IPS-NIHi11 (cell line): Measurements from ENCODE around the gene RNF224.

Source experiments
- DNase-seq: peaks from one replicate; pipeline ENCODE4 v3.0.0; 2012; ENCODE audit warnings: mixed read lengths, low spot score

RNF224 gene

DNA sequence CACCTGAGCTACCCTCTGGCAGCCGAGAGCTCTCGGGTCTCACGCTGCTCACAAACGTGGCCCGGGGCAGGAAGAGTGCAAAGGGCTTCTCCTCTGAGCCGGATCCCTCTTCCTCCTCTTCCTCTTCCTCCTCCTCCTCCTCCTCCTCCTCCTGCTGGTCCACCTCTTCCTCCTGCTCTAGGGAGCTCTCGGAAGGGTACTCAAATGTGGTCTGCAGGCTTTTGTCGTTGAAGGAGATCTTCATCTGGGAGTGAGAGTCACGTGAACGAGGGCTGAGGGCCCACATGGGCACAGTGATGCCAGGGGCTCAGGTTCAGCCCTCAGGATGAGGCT lies 34.9 kb upstream of the RNF224 start:
- DNase-seq = no peak

DNA sequence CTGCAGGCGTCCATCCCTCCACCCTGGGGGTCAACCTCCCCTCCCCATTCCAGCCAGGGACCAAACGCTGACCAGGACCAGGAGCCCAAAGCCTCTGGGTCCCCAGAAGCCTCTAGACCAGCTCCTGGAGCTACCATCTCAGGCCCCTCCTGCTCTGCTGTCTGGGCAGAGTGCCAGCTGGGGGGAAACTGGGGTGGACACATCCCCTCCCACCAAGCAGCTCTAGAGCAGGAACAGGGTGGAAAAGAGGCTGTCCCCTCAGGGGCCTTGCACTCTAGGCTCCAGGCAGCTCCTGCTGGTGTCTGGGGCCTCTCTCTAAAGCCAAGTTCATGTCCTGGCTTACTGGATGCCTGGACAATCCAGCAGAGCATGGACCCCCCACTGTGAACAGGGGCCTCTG lies 34.4 kb upstream of the RNF224 start:
- no peak for DNase-seq

DNA sequence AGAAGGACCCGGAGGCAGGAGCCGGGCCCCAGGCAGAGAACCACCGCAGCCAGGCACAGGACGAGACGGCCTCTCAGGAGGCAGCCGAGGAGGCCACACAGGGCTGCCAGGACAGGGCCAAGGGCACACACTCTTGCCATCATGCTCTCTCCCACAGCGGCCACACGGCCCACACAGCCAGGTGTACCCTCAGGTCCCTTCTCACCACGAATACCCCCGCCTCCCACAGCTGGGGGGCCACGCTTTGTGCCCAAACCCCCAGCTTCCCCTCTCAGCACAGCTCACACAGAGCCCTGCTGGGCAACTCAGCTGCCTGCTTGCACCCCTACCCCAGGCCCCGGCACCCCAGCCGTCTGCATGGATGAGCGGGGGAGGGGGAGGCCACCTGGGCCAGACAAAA lies 33.5 kb upstream of the RNF224 start:
- DNase-seq = no peak

GRCh38 chr9:137194388-137194787 lies 32.9 kb upstream of the RNF224 start:
- DNase-seq = no peak

- no peak for DNase-seq
Measured at GRCh38 chr9:137194909-137195308, 32.4 kb upstream of the RNF224 start.

- DNase-seq = no peak
Measured at GRCh38 chr9:137195525-137196220, 31.6 kb upstream of the RNF224 start.

- DNase-seq = no peak
Measured at GRCh38 chr9:137198051-137198901, 29.0 kb upstream of the RNF224 start.

- no peak for DNase-seq
Measured at GRCh38 chr9:137198902-137199283, 28.4 kb upstream of the RNF224 start.

DNA sequence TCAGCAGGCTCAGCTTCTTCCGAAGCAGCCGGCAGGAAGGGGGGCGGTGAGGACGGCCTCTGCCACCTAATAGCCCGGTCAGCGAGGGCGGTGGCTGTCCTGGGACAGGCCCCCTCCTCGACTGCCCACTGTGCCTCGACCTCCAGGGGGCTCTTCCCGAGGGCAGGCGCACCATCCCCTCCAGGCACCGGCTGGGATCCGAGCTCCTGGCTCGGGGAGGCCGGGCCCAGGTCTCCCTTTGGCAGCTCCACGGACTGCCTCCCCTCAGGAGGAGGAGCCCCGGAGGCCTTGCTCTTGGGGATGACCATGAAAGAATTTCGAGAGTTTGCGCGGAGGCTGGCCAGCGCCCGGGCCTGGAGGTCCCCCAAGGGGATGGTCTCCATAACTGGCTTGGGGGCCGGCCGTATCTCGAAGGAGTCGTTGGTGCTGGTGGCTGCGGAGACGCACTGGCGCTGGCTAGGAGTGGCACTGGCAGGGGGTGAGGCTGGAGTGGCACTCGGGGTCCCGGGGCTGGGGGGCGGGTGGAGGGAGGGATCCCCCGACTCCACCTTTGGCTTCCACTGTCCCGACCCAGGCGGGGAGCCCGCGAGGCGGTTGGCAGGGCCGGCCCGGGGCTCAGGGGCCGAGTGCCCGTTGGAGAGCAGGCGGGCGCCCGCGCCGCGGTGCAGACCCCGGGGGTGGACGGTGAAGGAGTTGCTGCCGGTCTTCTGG lies 27.7 kb upstream of the RNF224 start:
- DNase-seq = no peak

DNA sequence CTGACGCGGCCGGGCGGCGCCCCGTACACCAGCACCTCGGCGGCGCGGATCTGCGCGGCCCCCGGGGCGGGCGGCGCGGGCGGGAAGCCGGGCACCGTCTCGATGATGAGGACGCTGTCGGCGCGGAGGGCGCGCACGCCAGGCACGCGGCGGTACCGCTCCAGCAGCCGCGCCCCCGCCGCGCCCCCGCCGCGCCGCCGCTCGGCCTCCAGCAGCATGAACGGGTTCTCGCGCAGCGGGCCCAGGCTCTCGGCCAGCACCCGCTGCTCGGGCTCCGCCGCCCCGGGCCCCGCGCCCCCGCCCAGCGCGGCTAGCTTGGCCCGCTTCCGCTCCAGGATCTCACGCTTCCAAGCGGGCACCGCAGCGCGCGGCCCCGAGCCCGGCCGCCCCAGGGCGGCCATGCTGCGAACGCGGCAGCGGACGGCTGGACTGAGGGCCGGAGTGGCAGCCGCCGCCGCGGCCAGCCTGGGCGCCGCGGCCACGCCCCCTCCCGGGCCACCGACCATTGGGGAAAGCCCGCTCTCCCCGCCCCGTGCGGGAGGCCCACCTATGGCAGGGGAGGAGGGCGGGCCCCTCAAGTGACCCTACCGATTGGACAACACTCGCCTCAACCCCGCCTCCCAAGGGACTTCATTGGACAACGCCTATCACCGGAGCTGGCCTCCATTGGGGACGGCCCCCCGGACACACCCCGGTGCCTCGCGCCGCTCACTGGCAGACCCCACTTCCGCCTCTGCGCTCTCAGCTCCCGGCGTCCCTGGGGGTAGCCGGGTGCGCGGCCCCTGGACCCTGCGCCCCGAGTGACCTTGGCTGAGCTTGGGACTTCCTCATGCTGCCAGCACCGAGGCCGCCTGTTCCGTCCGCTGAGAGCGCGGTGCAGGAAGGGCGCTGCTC lies 26.7 kb upstream of the RNF224 start, which contains the start of gene TPRN:
TPRN (minus strand) TSS at position 431 of the 894 bp plus-strand sequence; CDS start at position 401, 30 bp downstream.
- DNase-seq = peak; percentile 100

- DNase-seq = no peak
Measured at GRCh38 chr9:137201205-137201868, 26.0 kb upstream of the RNF224 start.

GRCh38 chr9:137202966-137203365 lies 24.3 kb upstream of the RNF224 start:
- no peak for DNase-seq

DNA sequence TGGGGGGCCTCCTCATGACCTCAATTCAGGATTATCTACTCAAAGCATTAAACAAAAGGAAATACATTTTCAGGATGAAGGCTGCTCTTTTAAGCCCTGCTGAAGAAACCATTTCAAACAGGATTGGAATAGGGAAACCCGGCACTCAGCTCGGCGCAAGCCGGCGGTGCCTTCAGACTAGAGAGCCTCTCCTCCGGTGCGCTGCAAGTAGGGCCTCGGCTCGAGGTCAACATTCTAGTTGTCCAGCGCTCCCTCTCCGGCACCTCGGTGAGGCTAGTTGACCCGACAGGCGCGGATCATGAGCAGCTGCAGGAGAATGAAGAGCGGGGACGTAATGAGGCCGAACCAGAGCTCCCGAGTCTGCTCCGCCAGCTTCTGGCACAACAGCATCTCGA lies 22.6 kb upstream of the RNF224 start:
- DNase-seq = no peak

DNA sequence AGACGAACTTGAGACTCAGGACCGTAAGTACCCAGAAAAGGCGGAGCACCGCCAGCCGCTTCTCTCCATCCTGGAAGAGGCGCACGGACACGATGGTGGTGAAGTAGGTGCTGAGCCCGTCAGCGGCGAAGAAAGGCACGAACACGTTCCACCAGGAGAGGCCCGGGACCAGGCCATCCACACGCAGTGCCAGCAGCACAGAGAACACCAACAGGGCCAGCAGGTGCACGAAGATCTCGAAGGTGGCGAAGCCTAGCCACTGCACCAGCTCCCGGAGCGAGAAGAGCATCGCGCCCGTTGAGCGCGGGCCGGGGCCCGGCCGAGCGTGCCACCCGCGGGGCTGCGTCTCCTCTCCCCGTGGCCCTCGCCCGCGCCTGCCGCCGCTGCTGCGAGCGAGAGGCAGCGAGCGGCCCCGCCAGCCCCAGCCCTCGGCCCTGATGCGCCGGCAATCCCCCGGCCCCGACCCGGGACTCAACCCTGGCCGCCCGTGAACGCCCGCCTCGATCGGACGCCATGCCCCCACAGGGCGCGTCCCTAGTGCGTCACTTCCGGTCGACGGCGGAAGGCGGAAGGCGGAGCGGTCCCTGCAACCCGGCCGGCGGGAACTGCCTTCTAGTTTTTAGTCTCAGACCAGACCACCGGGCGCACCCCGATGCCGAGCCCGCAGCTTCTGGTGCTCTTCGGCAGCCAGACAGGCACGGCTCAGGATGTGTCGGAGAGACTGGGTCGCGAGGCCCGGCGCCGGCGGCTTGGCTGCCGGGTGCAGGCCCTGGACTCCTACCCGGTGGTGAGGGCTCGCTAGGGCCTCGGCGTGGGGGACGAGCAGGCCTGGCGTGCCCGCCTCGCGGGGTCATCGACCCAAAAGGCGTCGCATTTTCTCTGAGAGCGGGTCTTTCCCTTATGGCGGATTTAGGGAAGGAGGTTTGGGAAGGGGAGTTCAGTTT lies 21.9 kb upstream of the RNF224 start, which contains the start of the genes NDOR1 and TMEM203:
NDOR1 (plus strand) TSS at position 575 of the 944 bp plus-strand sequence; CDS start at position 653, 78 bp downstream.
TMEM203 (minus strand) TSS at position 523 of the 944 bp plus-strand sequence; CDS start at position 289, 234 bp downstream.
- peak; percentile 99 for DNase-seq

DNA sequence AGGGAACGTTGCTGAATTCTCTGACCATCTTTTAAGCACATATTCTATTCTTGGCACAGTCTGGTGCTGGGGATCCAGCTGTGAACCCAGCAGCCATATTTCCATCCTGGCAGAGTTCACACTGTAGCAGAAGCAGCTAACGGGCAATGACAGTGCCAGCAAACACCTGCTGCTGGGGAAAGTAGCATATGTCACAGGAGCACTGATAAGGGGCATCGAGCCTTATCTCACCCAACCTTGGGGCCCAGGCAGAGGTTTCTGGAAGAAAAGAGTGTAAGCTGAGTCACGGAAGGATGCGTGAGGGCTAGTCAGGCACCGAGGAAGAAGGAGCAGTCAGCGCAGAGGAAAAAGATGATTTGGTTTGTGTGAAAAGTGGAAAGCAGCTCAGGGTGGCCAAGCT lies 20.7 kb upstream of the RNF224 start:
- no peak for DNase-seq

DNA sequence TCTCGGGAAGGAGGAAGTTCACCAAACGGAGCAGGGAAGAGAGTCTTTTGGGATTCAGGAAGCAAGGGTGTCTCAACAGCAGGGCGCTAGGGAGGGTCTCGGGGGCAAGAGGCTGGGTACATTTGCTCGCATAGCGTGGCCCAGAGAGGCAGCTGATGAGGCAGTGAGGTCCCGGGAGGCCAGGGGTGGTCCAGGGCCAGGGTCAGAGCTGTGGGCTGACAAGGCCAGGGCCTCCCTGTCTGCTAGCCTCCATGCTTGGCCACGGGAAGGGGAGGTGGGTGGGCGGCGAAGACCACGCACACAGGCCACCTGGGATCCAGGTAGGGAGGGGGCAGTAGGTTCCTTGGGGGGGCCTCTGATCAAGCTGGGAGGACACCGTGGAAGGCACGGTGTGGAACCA lies 15.8 kb upstream of the RNF224 start:
- no peak for DNase-seq

DNA sequence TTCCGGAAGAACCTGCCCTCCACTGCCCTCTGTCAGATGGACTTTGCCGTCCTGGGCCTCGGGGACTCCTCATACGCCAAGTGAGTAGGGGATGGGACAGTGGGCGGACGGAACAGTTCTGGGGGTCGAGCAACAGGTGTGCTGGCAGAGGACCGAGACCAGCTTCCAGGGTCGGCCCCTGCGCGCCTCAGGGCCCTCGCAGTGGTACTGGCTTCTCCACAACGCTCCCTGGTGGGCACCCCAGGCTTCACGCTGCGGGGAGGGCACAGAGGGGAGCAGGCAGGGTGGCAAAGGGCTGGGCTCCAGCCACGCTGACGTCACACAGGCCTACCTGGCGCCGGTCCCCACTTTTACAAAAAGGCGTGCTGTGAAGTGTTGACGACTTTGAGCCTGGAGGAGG lies 14.8 kb upstream of the RNF224 start:
- no peak for DNase-seq

DNA sequence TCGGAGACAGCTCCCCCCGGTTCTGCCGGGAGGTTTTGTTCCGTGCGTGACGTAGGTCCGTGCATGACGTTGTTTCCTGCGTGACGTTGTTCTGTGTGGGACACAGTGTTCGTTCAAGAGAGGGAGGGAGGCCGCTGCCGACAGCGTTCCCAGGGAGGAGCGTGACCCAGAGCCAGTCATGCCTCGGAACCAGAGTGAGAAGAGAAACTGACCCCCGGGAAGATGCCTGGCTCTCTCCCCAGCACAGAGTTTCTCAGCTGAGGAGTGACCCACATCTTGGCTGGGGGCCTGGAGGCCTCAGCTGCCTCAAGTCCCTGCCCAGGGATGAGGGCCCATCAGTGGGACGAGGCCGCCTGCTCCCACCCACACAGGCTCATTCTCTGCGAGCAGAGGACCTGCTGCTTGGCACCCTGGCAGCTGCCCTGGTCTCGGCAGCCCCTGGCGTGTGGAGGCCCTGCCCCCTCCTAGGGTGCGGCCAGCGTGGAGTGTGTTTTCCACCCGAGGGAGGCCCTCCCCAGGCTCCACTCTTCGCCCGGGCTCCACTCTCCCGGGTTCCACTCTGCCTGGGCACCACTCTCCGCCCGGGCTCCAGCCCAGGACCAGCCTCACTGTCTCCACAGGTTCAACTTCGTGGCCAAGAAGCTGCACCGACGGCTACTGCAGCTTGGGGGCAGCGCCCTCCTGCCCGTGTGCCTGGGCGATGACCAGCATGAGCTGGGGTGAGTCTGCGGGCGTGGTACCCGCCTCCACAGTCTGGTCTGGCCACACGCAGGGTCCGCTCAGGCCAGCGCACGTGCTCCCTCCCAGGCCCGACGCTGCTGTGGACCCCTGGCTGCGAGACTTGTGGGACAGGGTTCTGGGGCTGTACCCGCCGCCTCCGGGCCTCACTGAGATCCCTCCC lies 13.9 kb upstream of the RNF224 start:
- DNase-seq = peak; percentile 57

DNA sequence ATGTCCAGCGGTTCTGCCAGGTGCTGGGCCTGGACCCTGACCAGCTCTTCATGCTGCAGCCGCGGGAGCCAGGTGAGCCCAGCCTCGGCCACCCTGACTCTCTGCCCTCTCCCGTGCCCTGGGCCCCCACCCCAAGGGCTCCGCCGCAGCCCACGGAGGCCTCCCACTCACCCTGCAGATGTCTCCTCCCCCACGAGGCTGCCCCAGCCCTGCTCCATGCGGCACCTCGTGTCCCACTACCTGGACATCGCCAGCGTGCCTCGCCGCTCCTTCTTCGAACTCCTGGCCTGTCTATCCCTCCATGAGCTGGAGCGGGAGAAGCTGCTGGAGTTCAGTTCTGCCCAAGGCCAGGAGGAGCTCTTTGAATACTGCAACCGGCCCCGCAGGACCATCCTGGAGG lies 12.7 kb upstream of the RNF224 start:
- DNase-seq = no peak
